Panc1 (cell line): ENCODE data around the gene TMEM212.

Experiments used
- POLR2AphosphoS5 ChIP-seq: IDR thresholded peaks from 2 replicates; pipeline ENCODE4 v1.6.1; 2012; ENCODE audit warnings: mild to moderate bottlenecking, low read depth, low read length, moderate library complexity
- SIN3A ChIP-seq: IDR thresholded peaks from 2 replicates; pipeline ENCODE4 v1.6.1; 2012; ENCODE audit warnings: low read depth, mild to moderate bottlenecking, low read length, moderate library complexity, borderline replicate concordance; ENCODE audit not compliant: insufficient read depth
- TCF7L2 ChIP-seq: IDR thresholded peaks from 2 replicates; pipeline ENCODE4 v1.6.1; 2011; ENCODE audit warnings: mild to moderate bottlenecking, low read depth, low read length, inconsistent platforms
- TF ChIP-seq, protein P1 (sequence below): fragments of 450-650 bp; IDR thresholded peaks from 2 replicates; pipeline ENCODE4 v1.5.1; 2017; ENCODE audit warnings: mild to moderate bottlenecking
- TF ChIP-seq, protein P2 (sequence below), 2 experiments: IDR thresholded peaks; 2 replicates each; pipeline ENCODE4 v1.6.1; 2011 to 2012; ENCODE audit warnings: low read depth in 2 of 2, control low read depth in 1 of 2, low read length in 1 of 2, mild to moderate bottlenecking in 1 of 2, moderate library complexity in 1 of 2; ENCODE audit not compliant: insufficient read depth in 1 of 2

DNA sequence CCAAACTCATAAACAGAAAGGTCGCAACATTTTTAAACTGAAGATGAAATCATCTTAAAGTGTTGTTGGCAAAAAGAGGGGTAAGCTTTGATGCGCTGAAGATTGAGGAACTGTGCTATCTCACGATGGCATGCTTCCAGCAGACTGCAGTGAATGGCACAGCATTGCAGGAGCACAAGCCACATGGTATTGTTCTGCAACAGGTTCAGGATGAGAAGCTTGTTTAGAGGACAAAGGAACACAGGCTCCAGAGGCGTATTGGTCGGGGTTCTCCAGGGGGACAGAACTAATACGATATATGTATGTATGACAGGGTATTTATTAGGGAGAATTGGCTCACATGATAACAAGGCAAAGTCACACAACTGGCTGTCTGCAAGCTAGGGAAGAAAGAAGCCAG lies 19.0 kb upstream of the TMEM212 start:
- TF ChIP-seq, protein P1, sequence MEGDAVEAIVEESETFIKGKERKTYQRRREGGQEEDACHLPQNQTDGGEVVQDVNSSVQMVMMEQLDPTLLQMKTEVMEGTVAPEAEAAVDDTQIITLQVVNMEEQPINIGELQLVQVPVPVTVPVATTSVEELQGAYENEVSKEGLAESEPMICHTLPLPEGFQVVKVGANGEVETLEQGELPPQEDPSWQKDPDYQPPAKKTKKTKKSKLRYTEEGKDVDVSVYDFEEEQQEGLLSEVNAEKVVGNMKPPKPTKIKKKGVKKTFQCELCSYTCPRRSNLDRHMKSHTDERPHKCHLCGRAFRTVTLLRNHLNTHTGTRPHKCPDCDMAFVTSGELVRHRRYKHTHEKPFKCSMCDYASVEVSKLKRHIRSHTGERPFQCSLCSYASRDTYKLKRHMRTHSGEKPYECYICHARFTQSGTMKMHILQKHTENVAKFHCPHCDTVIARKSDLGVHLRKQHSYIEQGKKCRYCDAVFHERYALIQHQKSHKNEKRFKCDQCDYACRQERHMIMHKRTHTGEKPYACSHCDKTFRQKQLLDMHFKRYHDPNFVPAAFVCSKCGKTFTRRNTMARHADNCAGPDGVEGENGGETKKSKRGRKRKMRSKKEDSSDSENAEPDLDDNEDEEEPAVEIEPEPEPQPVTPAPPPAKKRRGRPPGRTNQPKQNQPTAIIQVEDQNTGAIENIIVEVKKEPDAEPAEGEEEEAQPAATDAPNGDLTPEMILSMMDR: no peak
- no peak for TF ChIP-seq POLR2AphosphoS5
- TF ChIP-seq, protein P2, sequence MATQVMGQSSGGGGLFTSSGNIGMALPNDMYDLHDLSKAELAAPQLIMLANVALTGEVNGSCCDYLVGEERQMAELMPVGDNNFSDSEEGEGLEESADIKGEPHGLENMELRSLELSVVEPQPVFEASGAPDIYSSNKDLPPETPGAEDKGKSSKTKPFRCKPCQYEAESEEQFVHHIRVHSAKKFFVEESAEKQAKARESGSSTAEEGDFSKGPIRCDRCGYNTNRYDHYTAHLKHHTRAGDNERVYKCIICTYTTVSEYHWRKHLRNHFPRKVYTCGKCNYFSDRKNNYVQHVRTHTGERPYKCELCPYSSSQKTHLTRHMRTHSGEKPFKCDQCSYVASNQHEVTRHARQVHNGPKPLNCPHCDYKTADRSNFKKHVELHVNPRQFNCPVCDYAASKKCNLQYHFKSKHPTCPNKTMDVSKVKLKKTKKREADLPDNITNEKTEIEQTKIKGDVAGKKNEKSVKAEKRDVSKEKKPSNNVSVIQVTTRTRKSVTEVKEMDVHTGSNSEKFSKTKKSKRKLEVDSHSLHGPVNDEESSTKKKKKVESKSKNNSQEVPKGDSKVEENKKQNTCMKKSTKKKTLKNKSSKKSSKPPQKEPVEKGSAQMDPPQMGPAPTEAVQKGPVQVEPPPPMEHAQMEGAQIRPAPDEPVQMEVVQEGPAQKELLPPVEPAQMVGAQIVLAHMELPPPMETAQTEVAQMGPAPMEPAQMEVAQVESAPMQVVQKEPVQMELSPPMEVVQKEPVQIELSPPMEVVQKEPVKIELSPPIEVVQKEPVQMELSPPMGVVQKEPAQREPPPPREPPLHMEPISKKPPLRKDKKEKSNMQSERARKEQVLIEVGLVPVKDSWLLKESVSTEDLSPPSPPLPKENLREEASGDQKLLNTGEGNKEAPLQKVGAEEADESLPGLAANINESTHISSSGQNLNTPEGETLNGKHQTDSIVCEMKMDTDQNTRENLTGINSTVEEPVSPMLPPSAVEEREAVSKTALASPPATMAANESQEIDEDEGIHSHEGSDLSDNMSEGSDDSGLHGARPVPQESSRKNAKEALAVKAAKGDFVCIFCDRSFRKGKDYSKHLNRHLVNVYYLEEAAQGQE (IDR thresholded peaks at IDR 0.05; ENCODE audit: insufficient read depth in 1 of 2, low read depth in 2 of 2, low read length in 1 of 2): no peak
- no peak for TF ChIP-seq SIN3A
- no peak for TF ChIP-seq TCF7L2
